HG03378 (cell line): ENCODE measurements around the gene NDRG3.

Experiments used
- ATAC-seq: cut with Tn5 transposase; IDR thresholded peaks from one replicate; pipeline ENCODE4 v1.9.1; 2021; ENCODE audit warnings: mild to moderate bottlenecking, moderate library complexity; ENCODE audit not compliant: unreplicated experiment

NDRG3 gene

GRCh38 chr20:36761125-36761524, 15.2 kb upstream of the NDRG3 start:
- no peak for ATAC-seq

GRCh38 chr20:36760647-36761046, 14.8 kb upstream of the NDRG3 start:
- ATAC-seq, result no peak

DNA sequence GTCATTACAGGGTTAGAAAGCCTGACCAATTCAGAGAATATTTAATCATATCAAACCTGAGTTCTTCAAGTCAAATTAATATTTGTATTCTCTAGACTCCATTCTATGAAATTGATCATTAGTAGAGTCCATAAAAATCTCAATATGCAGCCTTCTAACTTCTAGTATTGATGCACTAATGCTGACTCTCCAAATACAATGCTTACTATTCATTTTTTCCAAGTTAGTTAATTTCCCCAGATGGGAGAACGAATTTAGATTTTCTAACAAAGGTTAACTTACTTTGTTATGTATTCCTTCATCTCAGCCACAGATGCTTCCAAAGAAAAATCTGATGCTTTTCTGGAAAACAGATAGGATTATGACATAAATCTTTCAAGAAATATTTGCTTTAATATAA, 12.4 kb upstream of the NDRG3 start:
- no peak for ATAC-seq

GRCh38 chr20:36756496-36756895, 10.6 kb upstream of the NDRG3 start:
- ATAC-seq, result no peak

GRCh38 chr20:36754656-36755222, 8.8 kb upstream of the NDRG3 start:
- no peak for ATAC-seq

- no peak for ATAC-seq
Measured at GRCh38 chr20:36752582-36752981, 6.7 kb upstream of the NDRG3 start.

DNA sequence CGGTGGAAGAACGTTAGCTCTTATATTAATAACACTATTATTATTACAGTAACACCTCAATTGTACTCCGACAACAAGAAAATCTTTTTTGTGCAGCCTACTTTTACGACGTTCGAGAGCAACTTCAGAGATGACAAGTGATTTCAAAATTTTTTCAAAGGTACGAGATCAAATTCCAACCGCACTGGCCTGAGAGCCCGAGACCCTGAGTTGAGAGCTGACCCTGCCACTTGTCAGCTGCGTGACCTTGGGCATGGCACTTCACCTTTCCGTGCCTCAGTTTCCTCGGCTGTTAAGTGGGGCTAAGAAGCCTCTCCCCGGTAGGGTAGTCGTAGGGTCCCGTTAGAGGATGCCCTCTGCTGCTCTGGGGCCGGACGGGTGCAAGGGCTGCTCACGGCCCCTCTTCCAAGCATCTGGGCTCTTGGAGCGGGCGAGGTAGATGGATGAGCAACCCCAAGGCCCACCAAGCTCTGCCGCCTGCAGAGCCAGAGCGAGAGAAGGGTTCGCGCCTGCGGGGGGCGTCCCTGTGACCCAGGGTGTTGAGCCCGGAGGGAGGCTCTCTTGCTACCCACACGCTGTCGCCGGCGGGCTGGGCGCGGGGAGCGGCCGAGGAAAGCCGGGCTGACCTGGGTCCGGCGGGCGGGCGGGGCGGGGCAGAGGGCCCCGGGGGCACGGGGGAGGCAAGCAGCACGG, 510 bp downstream of the NDRG3 start:
- ATAC-seq, result peak; percentile 25

DNA sequence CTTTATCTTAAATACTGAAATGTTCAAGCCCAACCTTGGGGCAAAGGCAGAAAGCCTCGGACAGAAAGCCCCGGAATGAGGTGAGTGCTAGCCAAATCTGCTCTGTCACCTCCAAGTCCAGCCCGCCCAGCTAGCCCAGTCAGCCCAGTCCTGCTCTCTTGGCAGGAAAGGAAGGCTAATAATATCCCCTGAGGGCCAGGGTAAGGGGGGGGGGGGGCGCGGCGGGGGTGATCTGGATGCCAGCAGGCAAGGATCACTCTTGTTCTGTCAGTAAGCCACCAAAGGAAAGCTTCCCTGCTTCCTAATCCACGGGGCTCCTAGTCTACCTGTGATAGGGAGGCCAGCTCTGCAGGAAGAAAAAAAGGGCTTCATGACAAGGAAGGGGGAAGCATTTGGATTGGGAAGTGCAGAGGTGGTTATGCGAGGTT, 1.1 kb downstream of the NDRG3 start:
- ATAC-seq, result no peak

DNA sequence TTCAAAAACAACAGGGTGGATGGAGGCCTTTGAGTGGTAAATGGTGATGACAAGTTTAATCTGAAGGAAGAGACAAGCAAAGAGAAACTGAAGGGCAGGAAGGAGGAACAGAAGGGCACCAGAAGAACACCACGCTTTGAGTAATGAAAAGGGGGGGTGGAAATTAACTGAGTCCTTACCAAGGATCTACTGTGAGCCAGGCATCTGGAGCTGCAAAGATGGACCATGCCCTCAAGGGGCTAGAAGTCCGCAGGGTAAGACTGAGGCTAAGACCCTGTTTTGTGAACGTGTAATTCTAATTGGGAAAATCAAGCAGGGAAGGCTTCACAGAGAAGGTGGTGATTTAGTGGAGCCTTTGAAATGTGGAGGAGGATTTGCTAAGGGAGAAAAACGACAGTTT, 1.6 kb downstream of the NDRG3 start:
- no peak for ATAC-seq

GRCh38 chr20:36742558-36742957, 3.3 kb downstream of the NDRG3 start:
- ATAC-seq, result no peak

GRCh38 chr20:36741072-36741471, 4.8 kb downstream of the NDRG3 start:
- ATAC-seq, result no peak

DNA sequence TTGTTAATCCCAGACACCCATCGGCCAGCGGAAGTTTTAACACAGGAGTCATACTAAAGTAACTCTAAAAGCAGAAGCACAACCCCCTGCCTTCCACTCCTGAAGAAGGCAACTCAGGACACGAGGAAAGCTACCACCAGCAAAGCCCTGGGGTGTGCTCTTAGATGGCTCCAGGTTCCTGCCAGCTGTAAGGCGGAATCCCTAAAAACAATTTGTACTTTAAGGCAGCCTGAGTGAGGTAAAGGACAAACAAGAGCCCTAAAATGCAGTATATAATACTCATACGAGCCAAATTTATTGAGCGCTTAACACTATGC, 8.7 kb downstream of the NDRG3 start:
- ATAC-seq, result no peak

GRCh38 chr20:36736451-36737182, 9.3 kb downstream of the NDRG3 start:
- ATAC-seq, result no peak

DNA sequence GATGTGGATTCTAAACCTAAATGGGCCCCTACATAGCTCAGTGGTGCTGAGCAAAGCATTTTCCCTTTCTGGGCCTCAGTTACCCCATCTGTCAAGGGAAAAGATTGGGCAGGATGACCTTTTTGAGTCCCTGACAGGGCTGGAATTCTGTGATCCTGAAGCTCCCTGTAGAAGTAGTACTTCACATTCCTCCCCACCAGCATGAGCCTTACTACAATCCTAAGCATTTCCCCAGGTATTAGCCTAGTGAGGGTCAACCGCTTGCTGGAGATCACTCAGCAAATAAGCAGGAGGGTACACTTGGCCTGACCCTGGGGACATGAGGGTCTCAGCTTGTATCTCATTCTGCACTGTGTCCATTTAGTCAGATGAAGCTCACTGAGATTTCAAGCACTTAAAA, 13.4 kb downstream of the NDRG3 start:
- no peak for ATAC-seq

DNA sequence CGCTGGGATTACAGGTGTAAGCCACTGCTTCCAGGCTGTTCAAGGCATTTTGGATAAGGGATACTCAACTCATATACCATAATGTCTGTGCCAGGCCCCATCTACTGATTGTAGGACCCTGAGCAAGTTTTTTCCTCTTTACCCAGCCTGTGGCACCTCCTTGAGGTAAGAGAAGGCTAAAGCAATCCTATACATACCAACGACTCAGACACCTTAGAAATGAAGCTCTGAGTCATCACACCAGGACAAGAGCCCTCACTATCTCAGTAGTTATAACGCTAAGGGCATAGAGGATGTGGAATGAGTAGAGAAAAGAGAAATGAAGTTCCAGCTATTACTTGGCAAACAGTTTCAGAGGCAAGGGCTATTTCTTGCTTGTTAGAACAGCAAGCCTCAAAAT, 16.9 kb downstream of the NDRG3 start:
- no peak for ATAC-seq

GRCh38 chr20:36726168-36726567, 19.7 kb downstream of the NDRG3 start:
- ATAC-seq, result no peak

- no peak for ATAC-seq
Measured at GRCh38 chr20:36720510-36720909, 25.4 kb downstream of the NDRG3 start.

DNA sequence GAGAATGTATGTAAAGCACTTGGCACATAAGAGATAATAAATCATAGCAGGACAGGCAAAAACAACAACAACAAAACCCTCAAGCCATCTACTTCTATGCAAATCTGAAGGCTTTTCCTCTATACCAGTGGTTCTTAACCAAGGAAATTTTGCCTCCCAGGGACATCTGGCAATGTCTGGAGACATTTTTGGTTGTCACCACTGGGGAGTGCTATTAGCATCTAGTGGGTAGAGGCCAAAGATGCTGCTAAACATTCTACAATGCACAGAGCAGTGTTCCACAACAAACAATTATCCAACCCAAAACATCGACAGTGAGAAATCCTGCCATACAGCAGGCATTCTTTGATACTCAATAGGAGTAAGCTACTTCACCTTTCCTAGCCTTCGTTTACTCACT, 28.2 kb downstream of the NDRG3 start:
- ATAC-seq, result no peak

- ATAC-seq, result no peak
Measured at GRCh38 chr20:36717021-36717420, 28.9 kb downstream of the NDRG3 start.

DNA sequence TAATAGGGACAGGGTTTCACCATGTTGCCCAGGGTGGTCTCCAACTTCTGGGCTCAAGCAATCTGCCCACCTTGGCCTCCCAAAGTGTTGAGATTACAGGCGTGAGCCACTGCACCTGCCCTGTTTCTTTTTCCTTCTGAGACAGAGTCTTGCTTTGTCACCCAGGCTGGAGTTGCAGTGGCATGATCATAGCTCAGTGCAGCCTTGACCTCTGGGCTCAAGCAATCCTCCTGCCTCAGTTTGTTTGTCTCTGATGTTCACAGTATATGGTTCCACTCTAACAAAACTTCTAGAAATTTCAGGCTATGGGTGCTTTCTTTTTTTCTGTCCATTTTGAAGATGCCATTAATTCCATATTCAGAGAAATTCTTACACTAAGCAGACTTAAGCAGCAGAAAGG, 33.1 kb downstream of the NDRG3 start:
- ATAC-seq, result no peak

DNA sequence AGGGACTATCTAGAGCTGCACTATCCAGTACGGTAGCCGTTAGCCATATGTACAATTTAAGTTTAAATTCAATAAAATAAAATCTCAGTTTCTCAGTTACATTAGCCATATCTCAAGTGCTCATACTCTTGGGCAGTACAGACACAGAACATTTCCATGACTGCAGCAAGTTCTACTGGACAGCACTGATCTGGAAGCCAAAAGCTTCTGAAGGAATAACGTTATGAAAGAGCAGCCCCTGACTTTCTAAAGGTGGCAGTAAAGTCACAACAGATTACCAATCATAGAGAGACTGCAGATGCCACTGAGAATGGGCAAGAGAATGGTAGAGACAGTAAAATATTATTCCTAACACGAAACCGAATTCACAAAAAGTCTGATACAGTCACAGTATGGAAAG, 36.8 kb downstream of the NDRG3 start:
- no peak for ATAC-seq

DNA sequence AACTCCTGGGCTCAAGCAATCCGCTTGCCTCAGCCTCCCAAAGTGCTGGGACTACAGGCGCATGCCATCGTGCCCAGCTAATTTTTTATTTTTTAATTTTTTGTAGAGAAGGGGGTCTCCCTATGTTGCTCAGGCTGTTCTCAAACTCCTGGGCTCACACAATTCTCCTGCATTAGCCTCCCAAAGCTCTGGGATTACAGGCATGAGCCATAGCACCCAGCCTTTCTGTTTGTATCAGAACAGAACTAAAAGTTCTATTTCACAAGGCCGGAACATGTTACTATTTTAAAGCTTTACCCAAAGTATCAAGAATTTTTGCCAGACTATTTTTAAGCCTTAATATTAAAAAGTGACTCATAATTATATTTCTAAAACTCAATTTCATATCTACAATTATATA, 42.4 kb downstream of the NDRG3 start:
- ATAC-seq, result no peak

GRCh38 chr20:36700438-36700837, 45.5 kb downstream of the NDRG3 start:
- no peak for ATAC-seq
